ENCODE results near the gene CTDNEP1.

CTDNEP1 gene

DNA sequence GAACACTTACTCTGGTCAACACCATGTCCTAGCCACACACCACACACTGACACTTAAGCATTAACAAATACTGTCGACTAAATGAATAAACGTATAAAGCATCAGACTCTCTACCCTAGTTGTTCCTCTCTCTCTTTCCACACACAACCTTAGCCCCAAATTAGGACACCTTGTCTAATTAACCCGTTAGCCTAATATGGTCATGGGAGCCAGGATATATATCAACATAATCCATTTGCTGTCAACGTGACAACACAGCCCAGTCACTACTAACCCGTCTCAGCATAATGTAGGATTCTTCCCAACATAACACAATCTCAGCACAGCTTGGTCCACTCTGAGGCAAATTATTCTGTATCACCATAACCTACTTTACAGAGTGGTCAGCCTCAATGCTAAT, 19.4 kb downstream of the CTDNEP1 start:
- DNase-seq (ENCODE audit: low read depth in 4 of 4, low spot score in 1 of 4): no peak

- DNase-seq (ENCODE audit: low read depth in 4 of 4, low spot score in 1 of 4): no peak
Observed at GRCh38 chr17:7229504-7229903, 22.0 kb downstream of the CTDNEP1 start.

GRCh38 chr17:7228920-7229319, 22.6 kb downstream of the CTDNEP1 start:
- no peak for DNase-seq (ENCODE audit: low read depth in 4 of 4, low spot score in 1 of 4)

GRCh38 chr17:7226721-7227710, 24.5 kb downstream of the CTDNEP1 start:
- DNase-seq (ENCODE audit: low read depth in 4 of 4, low spot score in 1 of 4): no peak

DNA sequence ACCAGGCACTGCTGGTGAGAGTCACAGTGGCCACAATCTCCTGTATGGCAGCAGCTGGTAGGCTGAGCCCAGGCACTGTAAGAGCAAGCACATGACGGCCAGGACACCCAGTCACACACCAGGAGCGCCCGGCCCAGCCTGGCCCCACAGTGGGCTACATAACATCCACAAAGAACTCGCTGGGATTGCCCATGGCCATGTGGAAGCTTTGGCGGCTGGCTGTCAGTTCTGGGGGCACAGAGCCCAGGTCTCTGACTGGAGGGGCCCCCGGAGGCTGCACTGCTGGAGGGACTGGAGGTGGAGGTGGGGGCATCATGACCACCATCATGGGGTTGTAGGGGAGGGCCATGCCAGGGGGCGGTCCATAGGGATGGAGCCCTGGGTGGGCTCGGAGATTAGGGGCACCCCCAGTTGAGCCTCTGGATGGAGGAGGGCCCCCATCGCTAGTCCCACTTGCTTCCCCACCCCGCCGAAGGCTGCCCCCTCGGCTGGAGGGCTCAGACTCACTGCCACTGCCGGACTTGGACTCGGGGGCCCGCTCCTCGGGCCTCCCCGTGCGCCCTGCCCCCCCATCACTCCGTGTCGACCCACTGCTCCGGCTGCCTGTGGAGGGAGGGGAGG, 25.7 kb downstream of the CTDNEP1 start:
- DNase-seq (ENCODE audit: low read depth in 4 of 4, low spot score in 1 of 4): no peak

DNA sequence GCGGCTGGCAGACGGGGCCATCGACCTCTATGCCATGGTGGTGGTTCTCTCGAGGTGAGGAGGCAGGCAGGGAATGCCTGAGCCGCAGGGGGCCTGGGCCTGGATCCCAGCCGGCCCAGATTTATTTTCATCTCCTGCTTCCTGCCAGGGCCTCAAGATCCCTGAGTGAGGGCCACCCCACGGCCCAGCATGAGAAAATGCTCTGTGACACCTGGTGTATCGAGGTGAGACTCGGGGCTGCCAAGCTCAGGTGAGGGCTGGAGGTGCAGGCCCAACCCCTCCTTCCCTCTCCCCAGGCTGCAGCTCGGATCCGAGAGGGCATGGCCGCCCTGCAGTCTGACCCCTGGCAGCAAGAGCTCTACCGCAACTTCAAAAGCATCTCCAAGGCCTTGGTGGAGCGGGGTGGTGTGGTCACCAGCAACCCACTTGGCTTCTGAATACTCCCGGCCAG, 26.8 kb downstream of the CTDNEP1 start:
- no peak for DNase-seq (ENCODE audit: low read depth in 4 of 4, low spot score in 1 of 4)

GRCh38 chr17:7224110-7224509, 27.4 kb downstream of the CTDNEP1 start:
- DNase-seq (ENCODE audit: low read depth in 4 of 4, low spot score in 1 of 4): no peak

GRCh38 chr17:7223375-7223774, 28.2 kb downstream of the CTDNEP1 start:
- DNase-seq (ENCODE audit: low read depth in 4 of 4, low spot score in 1 of 4): no peak

DNA sequence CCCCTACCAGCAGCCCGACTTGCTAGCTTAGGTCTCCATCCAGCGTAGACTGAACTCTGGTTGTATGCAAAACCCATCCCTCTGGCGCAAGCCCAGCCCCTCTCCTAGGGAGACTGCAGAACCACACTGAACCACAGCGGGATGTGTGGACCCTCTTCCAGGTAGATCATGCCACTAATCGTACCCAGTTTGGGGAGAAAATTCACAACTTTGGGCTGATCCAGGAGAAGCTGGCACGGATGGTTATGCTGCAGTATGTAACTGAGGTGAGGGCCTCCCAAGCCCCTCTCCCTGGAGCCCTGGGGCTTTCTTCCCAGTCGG, 28.6 kb downstream of the CTDNEP1 start:
- no peak for DNase-seq (ENCODE audit: low read depth in 4 of 4, low spot score in 1 of 4)

- DNase-seq (ENCODE audit: low read depth in 4 of 4, low spot score in 1 of 4): no peak
Observed at GRCh38 chr17:7222093-7222971, 29.2 kb downstream of the CTDNEP1 start.

DNA sequence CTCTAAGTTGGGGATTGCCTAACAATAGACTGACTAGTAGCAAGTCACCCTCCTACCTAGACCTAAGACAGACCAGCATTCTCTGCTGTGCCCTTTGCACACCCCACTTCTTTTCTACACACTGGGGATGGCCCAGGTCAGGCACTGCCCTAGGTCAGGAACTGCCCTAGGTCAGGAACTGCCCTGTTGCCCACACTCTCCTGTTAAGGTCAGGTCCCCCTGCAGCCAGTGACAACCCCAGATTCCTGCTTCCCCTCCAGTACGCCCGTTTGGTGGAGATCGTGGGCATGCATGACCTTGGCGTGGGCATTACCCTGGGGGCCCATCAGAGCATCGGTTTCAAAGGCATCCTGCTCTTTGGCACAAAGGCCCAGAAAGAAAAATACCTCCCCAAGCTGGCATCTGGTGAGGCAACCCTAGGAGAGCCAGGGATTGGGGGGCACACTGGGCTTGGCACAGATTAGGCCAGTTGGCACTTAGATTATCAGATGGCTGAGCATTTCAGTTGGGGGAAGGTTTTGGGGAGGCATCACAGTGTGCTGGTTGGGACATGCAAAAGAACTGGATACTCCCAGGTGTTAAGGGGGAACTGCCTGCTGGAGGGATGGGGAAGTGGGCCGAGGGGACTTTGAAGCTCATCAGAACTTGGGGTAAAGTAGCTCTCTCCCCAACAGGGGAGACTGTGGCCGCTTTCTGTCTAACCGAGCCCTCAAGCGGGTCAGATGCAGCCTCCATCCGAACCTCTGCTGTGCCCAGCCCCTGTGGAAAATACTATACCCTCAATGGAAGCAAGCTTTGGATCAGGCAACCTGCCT, 30.0 kb downstream of the CTDNEP1 start:
- DNase-seq (ENCODE audit: low read depth in 4 of 4, low spot score in 1 of 4): no peak

GRCh38 chr17:7220593-7221277, 30.8 kb downstream of the CTDNEP1 start:
- peak in 1 of 4 experiments; percentile 44 for DNase-seq (ENCODE audit: low read depth in 4 of 4, low spot score in 1 of 4)

DNA sequence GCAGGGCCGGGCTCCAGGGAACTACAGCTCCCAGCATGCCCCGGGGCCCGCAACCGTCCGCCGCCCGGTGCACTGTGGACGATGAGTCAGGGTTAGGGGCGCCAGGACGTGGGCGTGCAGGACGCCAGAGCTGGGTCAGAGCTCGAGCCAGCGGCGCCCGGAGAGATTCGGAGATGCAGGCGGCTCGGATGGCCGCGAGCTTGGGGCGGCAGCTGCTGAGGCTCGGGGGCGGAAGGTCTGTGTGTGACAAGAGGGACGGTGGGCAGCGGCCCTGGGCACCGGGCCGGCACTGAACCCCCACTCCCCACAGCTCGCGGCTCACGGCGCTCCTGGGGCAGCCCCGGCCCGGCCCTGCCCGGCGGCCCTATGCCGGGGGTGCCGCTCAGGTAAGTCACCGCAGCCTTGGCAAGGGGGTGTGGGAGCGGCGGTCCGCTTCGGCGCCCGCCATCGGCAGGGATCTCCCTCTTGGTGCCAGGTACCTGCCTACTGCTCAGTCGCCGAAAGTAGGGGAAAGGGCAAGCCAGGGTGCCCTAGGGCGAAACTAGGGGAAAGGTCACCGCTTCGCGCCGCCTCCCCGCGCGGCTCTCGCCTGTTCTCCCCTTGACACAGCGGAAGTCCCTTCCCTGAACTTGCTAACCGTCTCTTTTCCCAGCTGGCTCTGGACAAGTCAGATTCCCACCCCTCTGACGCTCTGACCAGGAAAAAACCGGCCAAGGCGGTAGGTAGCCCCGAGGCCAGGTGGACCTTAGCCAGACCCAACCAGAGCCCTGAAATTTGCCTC, 31.5 kb downstream of the CTDNEP1 start, which contains the start of the genes ACADVL and DLG4:
ACADVL (plus strand) TSS at position 127 of the 781 bp plus-strand sequence; CDS start at position 174, 47 bp downstream.
DLG4 (minus strand) TSS at position 25 of the 781 bp plus-strand sequence.
- DNase-seq (ENCODE audit: low read depth in 4 of 4, low spot score in 1 of 4): peak in 3 of 4 experiments; percentile 56 to 88 (median 71)

- DNase-seq (ENCODE audit: low read depth in 4 of 4, low spot score in 1 of 4): no peak
Observed at GRCh38 chr17:7219229-7219811, 32.2 kb downstream of the CTDNEP1 start.

DNA sequence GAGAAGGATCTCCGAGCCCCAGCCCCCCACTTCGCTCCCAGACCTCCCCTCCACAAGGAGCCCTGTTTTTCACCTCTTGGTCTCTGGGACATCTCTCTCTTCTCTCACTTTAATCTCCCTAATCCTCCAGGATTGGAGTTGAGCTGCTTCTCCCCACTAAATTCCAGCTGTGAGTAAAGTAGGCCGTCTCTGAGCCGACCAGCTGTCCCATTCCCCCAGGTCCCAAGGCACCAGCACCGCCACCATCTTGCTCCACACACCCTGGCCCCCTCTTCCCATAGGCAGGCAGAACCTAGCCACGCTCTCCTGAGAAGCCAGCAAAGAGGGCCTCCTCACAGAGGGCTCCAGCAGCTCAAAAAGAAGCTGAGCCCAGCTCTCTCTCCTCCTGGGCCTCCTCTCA, 32.8 kb downstream of the CTDNEP1 start:
- no peak for DNase-seq (ENCODE audit: low read depth in 4 of 4, low spot score in 1 of 4)

DNA sequence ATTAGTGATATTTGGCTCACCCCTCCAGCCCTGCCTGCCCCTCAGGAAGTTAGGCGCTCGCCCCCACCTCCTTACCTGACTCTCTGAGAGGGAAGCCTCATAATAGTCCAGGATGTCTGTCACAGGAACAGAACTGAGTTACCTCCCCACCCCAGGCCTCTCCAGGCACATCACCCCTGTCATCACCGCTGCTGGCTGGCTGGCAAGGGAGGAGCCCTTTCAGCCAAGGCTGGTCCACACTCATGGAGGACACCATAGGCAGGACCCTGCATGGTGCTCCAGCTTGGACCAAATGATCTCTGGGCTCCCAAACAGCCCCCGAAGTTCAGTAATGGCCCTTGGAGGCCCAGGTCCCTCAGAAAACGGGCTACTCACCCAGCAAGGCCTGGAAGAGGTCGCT, 33.4 kb downstream of the CTDNEP1 start:
- no peak for DNase-seq (ENCODE audit: low read depth in 4 of 4, low spot score in 1 of 4)

- DNase-seq (ENCODE audit: low read depth in 4 of 4, low spot score in 1 of 4): no peak
Observed at GRCh38 chr17:7217113-7217987, 34.2 kb downstream of the CTDNEP1 start.
